GM23338 (cell line): ENCODE data around the gene ANKRD40. TPM values are rescaled to one million over a fixed set of nuclear protein-coding genes. Genes with fewer than 3 reads are reported as not detected.

Source experiments
- ATAC-seq: fragments of 200-7000 bp; cut with Tn5 transposase; 3 replicates; pipeline ENCODE4 v1.9.1; 2020
- DNase-seq: peaks from one replicate; pipeline ENCODE4 v3.0.0-alpha.2; 2015; ENCODE audit warnings: low spot score
- H2AFZ ChIP-seq: fragments of 200-600 bp; sonication (generic); 2 replicates; pipeline ENCODE4 v1.8.0; 2016; ENCODE audit warnings: antibody characterized with exemption, mild to moderate bottlenecking, moderate library complexity
- H3F3A ChIP-seq: fragments of 200-600 bp; sonication (generic); replicated peaks from 2 replicates; pipeline ENCODE4 v1.8.0; 2017; ENCODE audit warnings: antibody characterized with exemption, mixed run types, low read depth
- H3K27ac ChIP-seq: fragments of 200-600 bp; sonication (generic); 2 replicates; pipeline ENCODE4 v1.6.1; 2016; ENCODE audit warnings: low read depth
- H3K27me3 ChIP-seq: fragments of 200-600 bp; sonication (generic); 2 replicates; pipeline ENCODE4 v1.8.0; 2016; ENCODE audit warnings: mild to moderate bottlenecking, mixed run types, moderate library complexity; ENCODE audit not compliant: insufficient read depth
- H3K36me3 ChIP-seq: fragments of 200-600 bp; sonication (generic); 2 replicates; pipeline ENCODE4 v1.8.0; 2016; ENCODE audit warnings: mild to moderate bottlenecking; ENCODE audit not compliant: insufficient read depth
- H3K4me1 ChIP-seq: fragments of 200-600 bp; sonication (generic); 2 replicates; pipeline ENCODE4 v1.8.0; 2016; ENCODE audit warnings: mild to moderate bottlenecking, moderate library complexity; ENCODE audit not compliant: insufficient read depth
- H3K4me2 ChIP-seq: fragments of 200-600 bp; sonication (generic); 2 replicates; pipeline ENCODE4 v1.7.1; 2017; ENCODE audit warnings: mixed run types
- H3K4me3 ChIP-seq: fragments of 200-600 bp; sonication (generic); 2 replicates; pipeline ENCODE4 v1.6.1; 2016; ENCODE audit warnings: mixed run types
- H3K79me2 ChIP-seq: fragments of 200-600 bp; sonication (generic); replicated peaks from 2 replicates; pipeline ENCODE4 v1.8.0; 2017; ENCODE audit warnings: mild to moderate bottlenecking; ENCODE audit not compliant: insufficient read depth
- H3K9me2 ChIP-seq: fragments of 200-600 bp; sonication (generic); 2 replicates; pipeline ENCODE4 v1.8.0; 2017; ENCODE audit not compliant: insufficient read depth
- H4K20me1 ChIP-seq: fragments of 200-600 bp; sonication (generic); replicated peaks from 2 replicates; pipeline ENCODE4 v1.8.0; 2017; ENCODE audit warnings: mild to moderate bottlenecking; ENCODE audit not compliant: insufficient read depth
- H3K27ac Mint-ChIP-seq: 2 replicates; pipeline ENCODE4 v1.8.0; 2020; ENCODE audit warnings: inconsistent platforms, mild to moderate bottlenecking, moderate library complexity, mixed read lengths
- H3K27me3 Mint-ChIP-seq: 3 replicates; pipeline ENCODE4 v1.8.0; 2022; ENCODE audit warnings: low read depth, mild to moderate bottlenecking, moderate library complexity, mixed read lengths, inconsistent platforms; ENCODE audit not compliant: insufficient read depth, poor library complexity
- H3K36me3 Mint-ChIP-seq: 3 replicates; pipeline ENCODE4 v1.8.0; 2021; ENCODE audit warnings: low read depth, mild to moderate bottlenecking, inconsistent platforms, moderate library complexity, mixed read lengths
- H3K4me1 Mint-ChIP-seq: 3 replicates; pipeline ENCODE4 v1.8.0; 2020; ENCODE audit warnings: mild to moderate bottlenecking, inconsistent platforms, mixed read lengths
- H3K4me3 Mint-ChIP-seq: 3 replicates; pipeline ENCODE4 v1.8.0; 2021; ENCODE audit warnings: moderate library complexity, mild to moderate bottlenecking, inconsistent platforms, mixed read lengths
- H3K9me3 Mint-ChIP-seq: 3 replicates; pipeline ENCODE4 v1.8.0; 2020; ENCODE audit warnings: moderate library complexity, mild to moderate bottlenecking, inconsistent platforms, mixed read lengths
- CREB1 ChIP-seq: fragments of 250-450 bp; sonication (Bioruptor Pico); IDR thresholded peaks from 2 replicates; pipeline ENCODE4 v1.5.0; 2020; ENCODE audit warnings: low read depth, mild to moderate bottlenecking, moderate library complexity
- EZH2 ChIP-seq: fragments of 200-600 bp; sonication (generic); IDR thresholded peaks from one replicate; pipeline ENCODE4 v1.8.0; 2017; ENCODE audit warnings: antibody characterized with exemption, mild to moderate bottlenecking, low read depth; ENCODE audit not compliant: unreplicated experiment
- EZH2phosphoT487 ChIP-seq: fragments of 200-600 bp; sonication (generic); IDR thresholded peaks from one replicate; pipeline ENCODE4 v1.8.1; 2018; ENCODE audit warnings: antibody characterized with exemption; ENCODE audit not compliant: unreplicated experiment
- JUNB ChIP-seq: IDR thresholded peaks from one replicate; pipeline ENCODE4 v1.6.1; 2016; ENCODE audit warnings: antibody characterized with exemption; ENCODE audit not compliant: unreplicated experiment
- NANOG ChIP-seq: IDR thresholded peaks from 2 replicates; pipeline ENCODE4 v1.6.1; 2016; ENCODE audit warnings: antibody characterized with exemption, borderline replicate concordance
- POLR2AphosphoS5 ChIP-seq: IDR thresholded peaks from 2 replicates; pipeline ENCODE4 v1.6.1; 2016; ENCODE audit warnings: antibody characterized with exemption, low read depth
- STAT1 ChIP-seq: IDR thresholded peaks from one replicate; pipeline ENCODE4 v1.6.1; 2016; ENCODE audit warnings: antibody characterized with exemption; ENCODE audit not compliant: unreplicated experiment
- ZNF114 ChIP-seq: fragments of 250-450 bp; sonication (Bioruptor Pico); IDR thresholded peaks from 2 replicates; pipeline ENCODE4 v1.5.0; 2020; ENCODE audit warnings: mild to moderate bottlenecking, moderate library complexity
- ZNF331 ChIP-seq: fragments of 250-450 bp; sonication (Bioruptor Pico); IDR thresholded peaks from 2 replicates; pipeline ENCODE4 v1.5.0; 2020; ENCODE audit warnings: low read depth, mild to moderate bottlenecking, moderate library complexity
- ZNF462 ChIP-seq: fragments of 250-450 bp; sonication (Bioruptor Pico); IDR thresholded peaks from 2 replicates; pipeline ENCODE4 v1.5.0; 2020; ENCODE audit warnings: mild to moderate bottlenecking, moderate library complexity
- polyA plus RNA-seq: library from polyadenylated mRNA; unstranded; fragments of >200 nt; fragmentation: Nextera tagmentation; extraction: Ambion mirVana; gene quantifications from 2 replicates; pipeline ENCODE4 v1.2.1, GENCODE V29; 2016
- total RNA-seq: library from RNA; depleted of rRNA; stranded (reverse); fragments of >200 nt; shearing (Covaris generic); gene quantifications from 2 replicates; pipeline ENCODE4 v1.2.3, GENCODE V29; 2014
- TF ChIP-seq, protein P1 (sequence below): IDR thresholded peaks from one replicate; pipeline ENCODE4 v1.6.1; 2018; ENCODE audit warnings: antibody characterized with exemption; ENCODE audit not compliant: unreplicated experiment
- TF ChIP-seq, protein P2 (sequence below): IDR thresholded peaks from 2 replicates; pipeline ENCODE4 v1.6.1; 2016; ENCODE audit warnings: antibody characterized with exemption

The ANKRD40 gene
- total and polyA plus RNA-seq, 2 experiments from 2014 or later = 19.0 to 42.1 TPM

- DNase-seq = no peak
- Histone ChIP-seq H3K27me3 (no peaks in the 10 kb centered on the region), H3K4me1 (no peaks in the 10 kb centered on the region), H4K20me1 (no peaks in the 10 kb centered on the region), H3K4me2 (no peak overlapping the region), H3F3A (no peaks in the 10 kb centered on the region), H2AFZ (no peak overlapping the region), H3K4me3 (no peak overlapping the region), H3K9me2 (no peaks in the 10 kb centered on the region), H3K27ac (no peak overlapping the region), H3K79me2 (no peaks in the 10 kb centered on the region), H3K36me3 (no peaks in the 10 kb centered on the region)
- Mint-ChIP-seq H3K36me3 (no peaks in the 10 kb centered on the region), H3K27ac (no peak overlapping the region), H3K27me3 (peaks cover 10% of the 10 kb centered on the region), H3K9me3 (no peaks in the 10 kb centered on the region), H3K4me3 (no peak overlapping the region), H3K4me1 (no peaks in the 10 kb centered on the region)
- no peak for ATAC-seq
- no peak for TF ChIP-seq ZNF331 (CRISPR knock-in tag)
- TF ChIP-seq NANOG = no peak
- TF ChIP-seq EZH2 = no peak
- no peak for TF ChIP-seq ZNF114
- TF ChIP-seq STAT1 = no peak
- no peak for TF ChIP-seq POLR2AphosphoS5
Observed at GRCh38 chr17:50675627-50676026, 32.1 kb downstream of the ANKRD40 start.

DNA sequence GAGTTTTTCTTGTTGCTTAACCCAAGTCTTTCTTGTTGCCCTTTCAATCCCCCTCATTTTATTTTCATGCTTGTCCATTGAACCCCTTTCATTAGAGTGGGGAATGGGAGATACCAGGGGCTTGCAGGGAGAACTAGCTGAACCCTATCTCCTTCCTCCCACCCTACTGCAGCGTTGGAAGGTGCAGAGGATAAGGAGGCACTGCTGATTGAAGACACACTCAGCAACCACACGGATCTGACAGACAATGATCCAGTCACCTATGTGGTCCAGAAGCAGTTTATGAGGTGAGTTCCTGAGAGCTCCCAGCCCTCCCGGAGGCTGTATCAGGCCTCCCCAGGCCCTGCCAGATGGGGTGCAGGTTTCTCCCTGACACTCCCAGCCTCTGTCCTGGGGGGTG is 32.5 kb downstream of the ANKRD40 start:
- Mint-ChIP-seq H3K4me3 (no peak overlapping the region), H3K36me3 (no peaks in the 10 kb centered on the region), H3K27me3 (peaks cover 8% of the 10 kb centered on the region), H3K4me1 (no peaks in the 10 kb centered on the region), H3K27ac (no peak overlapping the region), H3K9me3 (no peaks in the 10 kb centered on the region)
- Histone ChIP-seq H2AFZ (no peak overlapping the region), H3K4me3 (no peak overlapping the region), H3K4me2 (no peak overlapping the region), H3F3A (no peaks in the 10 kb centered on the region), H3K36me3 (no peaks in the 10 kb centered on the region), H3K27me3 (no peaks in the 10 kb centered on the region), H3K4me1 (no peaks in the 10 kb centered on the region), H4K20me1 (no peaks in the 10 kb centered on the region), H3K27ac (no peak overlapping the region), H3K9me2 (no peaks in the 10 kb centered on the region), H3K79me2 (no peaks in the 10 kb centered on the region)
- DNase-seq (no peak), ATAC-seq (no peak)
- no peak for TF ChIP-seq EZH2phosphoT487
- TF ChIP-seq JUNB = no peak
- no peak for TF ChIP-seq POLR2AphosphoS5
- no peak for TF ChIP-seq STAT1
- no peak for TF ChIP-seq ZNF114
- no peak for TF ChIP-seq CREB1 (CRISPR knock-in tag)
- TF ChIP-seq ZNF462 (CRISPR knock-in tag) = no peak
- no peak for TF ChIP-seq NANOG
- no peak for TF ChIP-seq EZH2
- TF ChIP-seq, protein P1, sequence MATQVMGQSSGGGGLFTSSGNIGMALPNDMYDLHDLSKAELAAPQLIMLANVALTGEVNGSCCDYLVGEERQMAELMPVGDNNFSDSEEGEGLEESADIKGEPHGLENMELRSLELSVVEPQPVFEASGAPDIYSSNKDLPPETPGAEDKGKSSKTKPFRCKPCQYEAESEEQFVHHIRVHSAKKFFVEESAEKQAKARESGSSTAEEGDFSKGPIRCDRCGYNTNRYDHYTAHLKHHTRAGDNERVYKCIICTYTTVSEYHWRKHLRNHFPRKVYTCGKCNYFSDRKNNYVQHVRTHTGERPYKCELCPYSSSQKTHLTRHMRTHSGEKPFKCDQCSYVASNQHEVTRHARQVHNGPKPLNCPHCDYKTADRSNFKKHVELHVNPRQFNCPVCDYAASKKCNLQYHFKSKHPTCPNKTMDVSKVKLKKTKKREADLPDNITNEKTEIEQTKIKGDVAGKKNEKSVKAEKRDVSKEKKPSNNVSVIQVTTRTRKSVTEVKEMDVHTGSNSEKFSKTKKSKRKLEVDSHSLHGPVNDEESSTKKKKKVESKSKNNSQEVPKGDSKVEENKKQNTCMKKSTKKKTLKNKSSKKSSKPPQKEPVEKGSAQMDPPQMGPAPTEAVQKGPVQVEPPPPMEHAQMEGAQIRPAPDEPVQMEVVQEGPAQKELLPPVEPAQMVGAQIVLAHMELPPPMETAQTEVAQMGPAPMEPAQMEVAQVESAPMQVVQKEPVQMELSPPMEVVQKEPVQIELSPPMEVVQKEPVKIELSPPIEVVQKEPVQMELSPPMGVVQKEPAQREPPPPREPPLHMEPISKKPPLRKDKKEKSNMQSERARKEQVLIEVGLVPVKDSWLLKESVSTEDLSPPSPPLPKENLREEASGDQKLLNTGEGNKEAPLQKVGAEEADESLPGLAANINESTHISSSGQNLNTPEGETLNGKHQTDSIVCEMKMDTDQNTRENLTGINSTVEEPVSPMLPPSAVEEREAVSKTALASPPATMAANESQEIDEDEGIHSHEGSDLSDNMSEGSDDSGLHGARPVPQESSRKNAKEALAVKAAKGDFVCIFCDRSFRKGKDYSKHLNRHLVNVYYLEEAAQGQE = no peak
- TF ChIP-seq, protein P2, sequence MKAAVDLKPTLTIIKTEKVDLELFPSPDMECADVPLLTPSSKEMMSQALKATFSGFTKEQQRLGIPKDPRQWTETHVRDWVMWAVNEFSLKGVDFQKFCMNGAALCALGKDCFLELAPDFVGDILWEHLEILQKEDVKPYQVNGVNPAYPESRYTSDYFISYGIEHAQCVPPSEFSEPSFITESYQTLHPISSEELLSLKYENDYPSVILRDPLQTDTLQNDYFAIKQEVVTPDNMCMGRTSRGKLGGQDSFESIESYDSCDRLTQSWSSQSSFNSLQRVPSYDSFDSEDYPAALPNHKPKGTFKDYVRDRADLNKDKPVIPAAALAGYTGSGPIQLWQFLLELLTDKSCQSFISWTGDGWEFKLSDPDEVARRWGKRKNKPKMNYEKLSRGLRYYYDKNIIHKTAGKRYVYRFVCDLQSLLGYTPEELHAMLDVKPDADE = no peak
- no peak for TF ChIP-seq ZNF331 (CRISPR knock-in tag)
